ENCODE data around the gene LUM. TPM values are rescaled to one million over a fixed set of nuclear protein-coding genes. Genes with fewer than 3 reads are reported as not detected.

The LUM gene
- total RNA-seq, 3 donors from 2014 or later (not counting 1 experiment from before 2014, with no cell fraction given), result not detected

DNA sequence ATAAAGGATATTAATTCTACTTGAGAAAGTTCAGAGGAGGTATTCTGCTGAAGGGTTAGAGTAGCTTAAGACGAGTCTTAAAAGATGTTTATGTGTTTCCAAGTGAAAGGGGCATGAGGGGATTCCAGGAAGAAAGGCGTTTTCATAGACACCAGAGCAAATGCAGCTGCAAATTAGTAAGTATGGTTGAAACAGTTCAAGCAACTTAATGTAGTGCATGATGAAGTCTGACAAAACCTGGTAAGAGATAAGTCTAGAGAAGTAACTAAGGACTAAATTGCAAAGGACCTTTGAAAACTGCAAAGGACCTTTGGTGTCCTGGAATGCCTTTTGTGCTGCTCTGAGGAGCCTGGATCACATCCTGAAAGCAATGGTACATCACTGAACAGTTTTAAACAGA is 11.5 kb downstream of the LUM start:
- WGBS (ENCODE audit: insufficient coverage), result 75% methylated on average over 2 of the region's 2 CpGs
- H3K27ac Mint-ChIP-seq, result no peak overlapping the region

DNA sequence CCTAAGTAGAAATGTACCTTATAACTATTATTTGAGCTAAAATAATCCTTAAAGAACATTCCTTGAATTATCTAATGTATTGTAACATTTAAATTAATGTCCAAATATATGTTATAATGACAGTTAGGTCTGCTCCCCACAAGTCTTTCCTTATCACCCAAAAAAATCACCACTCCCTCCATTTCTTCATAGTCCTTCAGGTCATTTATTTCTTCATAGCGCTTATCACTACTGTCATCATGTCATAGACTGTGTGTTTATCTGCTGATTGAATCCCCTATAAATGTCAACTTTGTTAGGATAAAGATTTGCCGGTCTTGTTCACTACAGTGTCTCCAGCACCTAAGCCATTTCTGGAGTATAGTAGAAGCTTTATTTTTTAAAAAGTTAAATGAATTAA is 12.0 kb downstream of the LUM start:
- intact Hi-C loops (cut with micrococcal nuclease), result no loop called here
- Mint-ChIP-seq H3K4me1 (no peaks in the 10 kb centered on the region), H3K27ac (no peak overlapping the region), H3K36me3 (no peaks in the 10 kb centered on the region), H3K9me3 (no peaks in the 10 kb centered on the region), H3K27me3 (ENCODE audit: low read depth in 2 of 2) (no peaks in the 10 kb centered on the region), H3K4me3 (no peak overlapping the region)
- H3K27me3 ChIP-seq (ENCODE audit: control insufficient read depth, insufficient read depth, low read length), result no peaks in the 10 kb centered on the region
- H3K9me3 ChIP-seq (ENCODE audit: control insufficient read depth, insufficient read depth, low read length), result no peaks in the 10 kb centered on the region
- TF ChIP-seq, protein P1, sequence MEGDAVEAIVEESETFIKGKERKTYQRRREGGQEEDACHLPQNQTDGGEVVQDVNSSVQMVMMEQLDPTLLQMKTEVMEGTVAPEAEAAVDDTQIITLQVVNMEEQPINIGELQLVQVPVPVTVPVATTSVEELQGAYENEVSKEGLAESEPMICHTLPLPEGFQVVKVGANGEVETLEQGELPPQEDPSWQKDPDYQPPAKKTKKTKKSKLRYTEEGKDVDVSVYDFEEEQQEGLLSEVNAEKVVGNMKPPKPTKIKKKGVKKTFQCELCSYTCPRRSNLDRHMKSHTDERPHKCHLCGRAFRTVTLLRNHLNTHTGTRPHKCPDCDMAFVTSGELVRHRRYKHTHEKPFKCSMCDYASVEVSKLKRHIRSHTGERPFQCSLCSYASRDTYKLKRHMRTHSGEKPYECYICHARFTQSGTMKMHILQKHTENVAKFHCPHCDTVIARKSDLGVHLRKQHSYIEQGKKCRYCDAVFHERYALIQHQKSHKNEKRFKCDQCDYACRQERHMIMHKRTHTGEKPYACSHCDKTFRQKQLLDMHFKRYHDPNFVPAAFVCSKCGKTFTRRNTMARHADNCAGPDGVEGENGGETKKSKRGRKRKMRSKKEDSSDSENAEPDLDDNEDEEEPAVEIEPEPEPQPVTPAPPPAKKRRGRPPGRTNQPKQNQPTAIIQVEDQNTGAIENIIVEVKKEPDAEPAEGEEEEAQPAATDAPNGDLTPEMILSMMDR (IDR thresholded peaks at IDR 0.05), result no peak
- no peak for DNase-seq
- H3K36me3 ChIP-seq (ENCODE audit: control insufficient read depth, insufficient read depth, low read length), result no peaks in the 10 kb centered on the region
- peak in 1 of 3 donors; percentile 58 for ATAC-seq
- H3K4me3 ChIP-seq (ENCODE audit: low read length), result no peak overlapping the region
- H3K4me1 ChIP-seq (ENCODE audit: control insufficient read depth, insufficient read depth, low read length), result no peaks in the 10 kb centered on the region
- H3K27ac ChIP-seq (ENCODE audit: low read length), result no peak overlapping the region
- WGBS (ENCODE audit: insufficient coverage), result 50% methylated on average over 2 of the region's 2 CpGs

More for the DNA sequence above, 11.5 kb downstream of the LUM start:
- intact Hi-C loops (cut with micrococcal nuclease), result no loop called here
- ATAC-seq (no peak), DNase-seq (no peak)
- Histone ChIP-seq H3K27ac (ENCODE audit: low read length) (no peak overlapping the region), H3K4me3 (ENCODE audit: low read length) (no peak overlapping the region), H3K36me3 (ENCODE audit: control insufficient read depth, insufficient read depth, low read length) (no peaks in the 10 kb centered on the region), H3K9me3 (ENCODE audit: control insufficient read depth, insufficient read depth, low read length) (no peaks in the 10 kb centered on the region), H3K27me3 (ENCODE audit: control insufficient read depth, insufficient read depth, low read length) (no peaks in the 10 kb centered on the region), H3K4me1 (ENCODE audit: control insufficient read depth, insufficient read depth, low read length) (no peaks in the 10 kb centered on the region)
- Mint-ChIP-seq H3K9me3 (no peaks in the 10 kb centered on the region), H3K36me3 (no peaks in the 10 kb centered on the region), H3K4me3 (no peak overlapping the region), H3K27me3 (ENCODE audit: low read depth in 2 of 2) (no peaks in the 10 kb centered on the region), H3K4me1 (no peaks in the 10 kb centered on the region)
- TF ChIP-seq, protein P1 (IDR thresholded peaks at IDR 0.05), result no peak

DNA sequence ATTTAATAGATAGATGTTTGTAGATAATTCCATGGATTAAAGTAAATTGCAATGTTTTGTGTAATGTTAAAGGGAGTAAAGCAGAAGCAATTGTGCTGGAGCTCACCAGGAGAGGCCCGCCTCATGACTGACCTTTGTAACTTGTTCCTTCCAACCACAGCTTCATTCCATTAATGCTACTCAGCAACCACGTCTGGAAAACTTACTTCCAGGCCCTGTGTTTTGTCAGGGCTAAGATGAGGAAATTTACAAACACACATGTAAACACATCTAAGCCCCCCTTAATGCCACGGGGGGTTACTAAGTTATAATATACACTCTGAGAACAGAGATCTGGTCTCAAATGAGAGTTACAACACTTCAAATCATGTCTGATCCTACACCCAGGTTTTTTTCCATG is 12.4 kb downstream of the LUM start:
- no peak for ATAC-seq

DNA sequence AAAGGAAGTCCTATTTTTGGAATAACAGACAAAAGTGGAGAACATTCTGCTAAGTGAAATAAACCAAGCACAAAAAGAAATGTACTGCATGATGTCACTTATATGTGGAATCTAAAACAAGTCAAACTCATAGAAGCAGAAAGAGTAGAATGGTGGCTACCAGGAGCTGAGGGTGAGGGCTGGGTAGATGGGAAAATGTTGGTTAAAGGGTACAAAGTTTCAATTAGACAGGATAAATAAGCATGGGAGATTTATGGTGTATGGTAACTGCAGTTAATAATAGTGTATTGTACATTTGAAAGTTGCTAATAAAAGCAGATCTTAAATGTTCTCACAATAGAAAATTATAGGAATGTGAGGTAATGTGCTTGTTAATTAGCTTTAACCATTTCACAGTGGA is 12.8 kb downstream of the LUM start:
- Mint-ChIP-seq H3K4me1 (no peaks in the 10 kb centered on the region), H3K27ac (no peak overlapping the region), H3K4me3 (no peak overlapping the region), H3K9me3 (peaks cover 0 to 1% of the 10 kb centered on the region in 2 donors), H3K36me3 (no peaks in the 10 kb centered on the region), H3K27me3 (ENCODE audit: low read depth in 2 of 2) (no peaks in the 10 kb centered on the region)
- Histone ChIP-seq H3K4me3 (ENCODE audit: low read length) (no peak overlapping the region), H3K27ac (ENCODE audit: low read length) (no peak overlapping the region), H3K36me3 (ENCODE audit: control insufficient read depth, insufficient read depth, low read length) (no peaks in the 10 kb centered on the region), H3K27me3 (ENCODE audit: control insufficient read depth, insufficient read depth, low read length) (no peaks in the 10 kb centered on the region), H3K4me1 (ENCODE audit: control insufficient read depth, insufficient read depth, low read length) (no peaks in the 10 kb centered on the region), H3K9me3 (ENCODE audit: control insufficient read depth, insufficient read depth, low read length) (no peaks in the 10 kb centered on the region)
- ATAC-seq, result no peak
- intact Hi-C loops (cut with micrococcal nuclease), result no loop called here
- TF ChIP-seq, protein P1 (IDR thresholded peaks at IDR 0.05), result no peak
- DNase-seq, result no peak

More for the DNA sequence above, 12.4 kb downstream of the LUM start:
- Mint-ChIP-seq H3K4me1 (no peaks in the 10 kb centered on the region), H3K9me3 (no peaks in the 10 kb centered on the region), H3K27me3 (ENCODE audit: low read depth in 2 of 2) (no peaks in the 10 kb centered on the region), H3K36me3 (no peaks in the 10 kb centered on the region), H3K4me3 (no peak overlapping the region), H3K27ac (no peak overlapping the region)
- Histone ChIP-seq H3K27me3 (ENCODE audit: control insufficient read depth, insufficient read depth, low read length) (no peaks in the 10 kb centered on the region), H3K4me3 (ENCODE audit: low read length) (no peak overlapping the region), H3K9me3 (ENCODE audit: control insufficient read depth, insufficient read depth, low read length) (no peaks in the 10 kb centered on the region), H3K4me1 (ENCODE audit: control insufficient read depth, insufficient read depth, low read length) (no peaks in the 10 kb centered on the region), H3K27ac (ENCODE audit: low read length) (no peak overlapping the region), H3K36me3 (ENCODE audit: control insufficient read depth, insufficient read depth, low read length) (no peaks in the 10 kb centered on the region)
- intact Hi-C loops (cut with micrococcal nuclease), result no loop called here
- 67% methylated on average over 3 of the region's 3 CpGs for WGBS (ENCODE audit: insufficient coverage)
- DNase-seq, result no peak
- TF ChIP-seq, protein P1 (IDR thresholded peaks at IDR 0.05), result no peak
